ENCODE results near the gene ARHGEF6. TPM values are rescaled to one million over a fixed set of nuclear protein-coding genes. Genes with fewer than 3 reads are reported as not detected.

Gene ARHGEF6
- total and polyA plus RNA-seq, 4 donors, result 4.9 to 22.4 (median 15.5) TPM

- WGBS, 2 donors, result 22 to 47% methylated on average over 7 of the region's 7 CpGs
- no peak overlapping the region for H3K4me3 ChIP-seq
- ATAC-seq (ENCODE audit: insufficient read depth, low FRiP score) (peak; percentile 70), DNase-seq (peak; percentile 35 to 54 (median 39))
- TF ChIP-seq CTCF (IDR thresholded peaks at IDR 0.05; ENCODE audit: control extremely low read depth, extremely low read depth), result no peak
- no peaks in the 10 kb centered on the region for H3K27me3 ChIP-seq (ENCODE audit: control insufficient read depth in 3 of 3, insufficient read depth in 3 of 3, low read length in 2 of 3)
- peak overlapping the region; percentile 50 to 93 for H3K27ac ChIP-seq (ENCODE audit: low read depth in 1 of 2, low read length in 1 of 2)
- H3K9me3 ChIP-seq (ENCODE audit: control insufficient read depth in 4 of 4, insufficient read depth in 3 of 4, low read length in 3 of 4), result peaks cover 0 to 5% (median under 1%) of the 10 kb centered on the region in 4 donors
- H3K36me3 ChIP-seq (ENCODE audit: control insufficient read depth in 4 of 4, insufficient read depth in 4 of 4, low read length in 4 of 4), result no peaks in the 10 kb centered on the region
- H3K4me1 ChIP-seq (ENCODE audit: control insufficient read depth in 5 of 5, insufficient read depth in 5 of 5, low read length in 5 of 5), result peaks cover 0 to 13% (median 0%) of the 10 kb centered on the region in 5 donors
- no peak overlapping the region for H3K9ac ChIP-seq (ENCODE audit: insufficient read depth in 1 of 2, low read length in 2 of 2)
These were observed 12.2 kb downstream of the ARHGEF6 start for GRCh38 chrX:136768469-136769084.

- Histone ChIP-seq H3K36me3 (ENCODE audit: control insufficient read depth in 4 of 4, insufficient read depth in 4 of 4, low read length in 4 of 4) (no peaks in the 10 kb centered on the region), H3K4me1 (ENCODE audit: control insufficient read depth in 5 of 5, insufficient read depth in 5 of 5, low read length in 5 of 5) (peaks cover 0 to 13% (median 0%) of the 10 kb centered on the region in 5 donors), H3K9ac (ENCODE audit: insufficient read depth in 1 of 2, low read length in 2 of 2) (peak overlapping the region in 1 of 2 donors; percentile 16), H3K27ac (ENCODE audit: low read depth in 1 of 2, low read length in 1 of 2) (peak overlapping the region; percentile 76 to 93), H3K4me3 (peak overlapping the region; percentile 39), H3K27me3 (ENCODE audit: control insufficient read depth in 3 of 3, insufficient read depth in 3 of 3, low read length in 2 of 3) (no peaks in the 10 kb centered on the region), H3K9me3 (ENCODE audit: control insufficient read depth in 4 of 4, insufficient read depth in 3 of 4, low read length in 3 of 4) (peaks cover 0 to 5% (median under 1%) of the 10 kb centered on the region in 4 donors)
- ATAC-seq (ENCODE audit: insufficient read depth, low FRiP score) (peak; percentile 85), DNase-seq (peak; percentile 74 to 78 (median 74))
- WGBS, 2 donors, result 0 to 34% methylated on average over 18 to 78 of the region's 78 CpGs
- no peak for TF ChIP-seq CTCF (IDR thresholded peaks at IDR 0.05; ENCODE audit: control extremely low read depth, extremely low read depth)
These were observed 13.4 kb downstream of the ARHGEF6 start for GRCh38 chrX:136767104-136767941.

DNA sequence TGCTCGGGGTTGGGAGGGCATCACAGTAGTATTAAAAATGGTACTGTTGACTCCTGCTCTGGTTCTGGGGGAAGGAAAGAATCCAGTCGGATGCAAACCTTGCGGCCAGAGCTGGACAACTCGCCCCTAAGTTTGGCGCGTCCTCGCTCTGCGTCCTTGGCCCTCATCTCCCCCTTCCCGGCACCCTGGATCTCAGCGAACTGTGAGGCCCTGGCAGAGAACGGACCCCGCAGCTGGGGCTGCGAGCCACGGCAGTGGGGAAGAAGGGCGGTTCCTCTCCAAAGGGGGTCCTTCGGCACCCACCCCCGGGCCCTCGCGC lies 14.0 kb downstream of the ARHGEF6 start:
- Histone ChIP-seq H3K9me3 (ENCODE audit: control insufficient read depth in 4 of 4, insufficient read depth in 3 of 4, low read length in 3 of 4) (peaks cover 0 to 5% (median under 1%) of the 10 kb centered on the region in 4 donors), H3K4me3 (peak overlapping the region; percentile 39), H3K9ac (ENCODE audit: insufficient read depth in 1 of 2, low read length in 2 of 2) (no peak overlapping the region), H3K27ac (ENCODE audit: low read depth in 1 of 2, low read length in 1 of 2) (peak overlapping the region; percentile 76 to 93), H3K36me3 (ENCODE audit: control insufficient read depth in 4 of 4, insufficient read depth in 4 of 4, low read length in 4 of 4) (no peaks in the 10 kb centered on the region), H3K4me1 (ENCODE audit: control insufficient read depth in 5 of 5, insufficient read depth in 5 of 5, low read length in 5 of 5) (peaks cover 0 to 13% (median 0%) of the 10 kb centered on the region in 5 donors), H3K27me3 (ENCODE audit: control insufficient read depth in 3 of 3, insufficient read depth in 3 of 3, low read length in 2 of 3) (no peaks in the 10 kb centered on the region)
- 7 to 37% methylated on average over 15 to 19 of the region's 19 CpGs for WGBS, 2 donors
- ATAC-seq (ENCODE audit: insufficient read depth, low FRiP score) (no peak), DNase-seq (peak in 2 of 3 donors; percentile 30 to 34)
- TF ChIP-seq CTCF (IDR thresholded peaks at IDR 0.05; ENCODE audit: control extremely low read depth, extremely low read depth), result no peak

Data from lung (tissue), 12 donors.